ENCODE measurements around the gene CCPG1.

GRCh38 chr15:55337160-55337559 is 71.0 kb downstream of the CCPG1 start:
- TF ChIP-seq CTCF (IDR thresholded peaks at IDR 0.05) (no peak), POLR2A (IDR thresholded peaks at IDR 0.05) (no peak)
